AG04450 (cell line): ENCODE measurements around the gene BMPR1A. TPM values are rescaled to one million over a fixed set of nuclear protein-coding genes. Genes with fewer than 3 reads are reported as not detected.
"Not testable (repeated sequence)": the region's sequence is repeated elsewhere in the genome, so short reads cannot be mapped to it uniquely, and the experiment has no call there.

Source experiments
- CTCF ChIA-PET: fragments of 300-600, 350-600 bp; formaldehyde crosslinking; extraction: SDS; loops from one replicate; lab custom pipeline; 2022; ENCODE audit warnings: antibody characterized with exemption, inconsistent platforms; lab: Charles Lee
- POLR2A ChIA-PET: fragments of 350-600 bp; formaldehyde crosslinking; extraction: SDS; loops from one replicate; lab custom pipeline; 2021; ENCODE audit warnings: antibody characterized with exemption, inconsistent platforms; lab: Yijun Ruan, JAX
- DNase-seq: peaks from one replicate; pipeline ENCODE4 v3.0.0-alpha.2; 2011; ENCODE audit warnings: low read depth, low spot score
- H3K27ac ChIP-seq: one replicate; pipeline ENCODE4 v1.5.1; 2012; ENCODE audit warnings: low read depth, low read length, control low read depth
- H3K27me3 ChIP-seq: one replicate; pipeline ENCODE4 v1.6.0; 2012; ENCODE audit warnings: low read length; ENCODE audit not compliant: control insufficient read depth, insufficient read depth
- H3K4me3 ChIP-seq: 2 replicates; pipeline ENCODE4 v1.5.1; 2011; ENCODE audit warnings: mild to moderate bottlenecking, low read depth, low read length, control low read depth
- H3K9me3 ChIP-seq: 2 replicates; pipeline ENCODE4 v1.5.1; 2012; ENCODE audit warnings: low read length; ENCODE audit not compliant: control insufficient read depth, insufficient read depth
- CTCF ChIP-seq: IDR thresholded peaks from 2 replicates; pipeline ENCODE4 v1.5.1; 2011; ENCODE audit warnings: low read depth, low read length, control low read depth, inconsistent platforms
- polyA plus RNA-seq: library from polyadenylated mRNA; depleted of rRNA; stranded (reverse); fragments of >200 nt; gene quantifications from 2 replicates; pipeline ENCODE4 v1.2.3, GENCODE V29; 2011

BMPR1A gene
- polyA plus RNA-seq, 1 experiment, result 41.9 TPM

DNA sequence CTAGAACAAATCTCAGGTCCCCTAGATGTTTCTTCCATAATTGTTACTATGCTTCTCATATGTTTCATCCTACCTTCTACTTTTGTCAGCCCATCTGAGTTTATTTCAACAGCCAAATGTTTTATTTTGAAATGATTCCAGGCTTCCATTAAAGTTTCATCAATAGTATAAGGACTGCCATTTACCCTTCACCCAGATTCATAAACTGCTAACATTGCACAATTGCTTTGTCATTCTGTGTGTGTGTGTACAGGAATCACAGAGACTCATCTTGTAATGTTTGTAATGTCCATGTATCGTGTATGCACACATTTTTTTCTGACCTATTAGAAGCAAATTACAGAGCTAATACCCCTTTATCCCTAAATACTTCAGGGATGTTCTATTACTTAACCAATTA, 175.5 kb downstream of the BMPR1A start:
- TF ChIP-seq CTCF, result no peak
- POLR2A ChIA-PET, result no interaction called here
- Histone ChIP-seq H3K4me3 (no peak overlapping the region), H3K27ac (no peak overlapping the region), H3K27me3 (no peaks in the 10 kb centered on the region), H3K9me3 (no peaks in the 10 kb centered on the region)
- CTCF ChIA-PET, result interaction anchor here (1.3 kb wide), 1 partner anchor 238 kb away, joined by 6 read pairs; no protein-coding TSS in a partner anchor
- no peak for DNase-seq

DNA sequence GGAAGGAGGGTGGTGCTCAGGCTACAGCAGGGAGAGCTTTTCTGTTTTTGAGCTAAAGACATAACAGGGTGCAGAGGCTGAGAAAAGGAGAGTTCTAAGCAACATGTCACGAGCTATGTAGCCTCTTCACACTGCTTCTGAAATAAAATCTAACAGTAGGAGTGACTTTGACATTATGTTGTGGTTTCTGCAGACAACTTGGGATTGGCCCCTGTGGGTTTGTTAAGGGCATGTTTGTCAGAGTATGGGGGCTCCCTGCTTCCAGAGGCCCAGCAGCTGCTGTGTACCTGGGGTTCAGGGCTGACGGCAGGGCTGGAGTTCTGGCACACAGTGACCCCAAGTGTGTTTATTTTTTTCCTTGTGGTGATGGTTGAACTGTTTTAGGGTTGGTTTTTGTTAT, 176.3 kb downstream of the BMPR1A start:
- Histone ChIP-seq H3K9me3 (no peaks in the 10 kb centered on the region), H3K27me3 (no peaks in the 10 kb centered on the region), H3K4me3 (no peak overlapping the region), H3K27ac (no peak overlapping the region)
- no peak for DNase-seq
- ChIA-PET CTCF (interaction anchor here (0.6 to 1.3 kb wide), 2 partner anchors 201 to 239 kb away, joined by 3 to 6 read pairs; no protein-coding TSS in a partner anchor), POLR2A (no interaction called here)
- TF ChIP-seq CTCF, result no peak

GRCh38 chr10:86934162-86934711, 177.8 kb downstream of the BMPR1A start:
- H3K9me3 ChIP-seq, result not testable (repeated sequence)

DNA sequence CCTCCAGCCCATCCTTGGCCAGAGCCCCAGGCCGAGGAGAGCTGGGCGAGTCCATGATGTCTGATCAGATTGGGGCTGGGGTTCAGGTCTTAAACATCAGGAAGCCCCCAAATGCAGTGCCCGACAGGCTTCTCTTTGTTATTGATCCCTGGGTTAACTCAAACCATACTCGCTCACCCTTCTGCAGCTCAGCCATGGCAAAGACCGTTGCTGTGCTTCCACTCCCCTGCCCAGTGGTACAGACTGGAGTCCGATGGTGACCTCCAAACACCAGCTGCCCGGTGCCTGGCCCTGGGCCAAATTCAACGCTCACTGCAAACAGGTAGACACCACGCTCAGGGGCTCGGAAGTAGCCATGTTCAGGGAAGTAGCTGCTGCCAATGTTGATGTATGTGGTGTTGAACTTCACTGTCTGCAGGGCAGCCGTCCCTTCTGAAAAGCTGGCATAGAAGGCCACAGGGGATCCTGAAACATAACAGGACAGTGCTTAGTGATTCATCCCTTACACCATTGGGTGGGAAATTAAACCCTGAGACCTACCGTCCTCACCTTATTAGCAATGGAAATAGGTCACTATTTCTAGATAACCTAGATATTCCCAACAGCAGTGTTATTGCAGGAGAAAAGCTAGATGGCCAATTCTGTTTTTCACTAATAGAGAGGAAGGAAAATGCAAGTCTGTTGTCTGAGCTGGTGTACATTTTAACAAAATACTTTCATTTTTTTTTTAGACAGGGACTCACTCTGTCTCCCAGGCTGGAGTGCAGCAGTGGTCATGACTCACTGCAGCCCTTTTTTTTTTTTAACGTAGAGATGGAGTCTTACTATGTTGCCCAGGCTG, 180.5 kb downstream of the BMPR1A start:
- no peak for TF ChIP-seq CTCF
- Histone ChIP-seq H3K4me3 (no peak overlapping the region), H3K27ac (no peak overlapping the region), H3K9me3 (no peaks in the 10 kb centered on the region; the same call in 1 of the 2 replicates), H3K27me3 (no peaks in the 10 kb centered on the region)
- ChIA-PET CTCF (interaction anchor here (0.6 to 3.1 kb wide), 9 partner anchors 10 to 248 kb away, joined by 3 to 41 read pairs (median 3); partner anchors contain the start of gene ADIRF), POLR2A (no interaction called here)
- no peak for DNase-seq

More at GRCh38 chr10:86934162-86934711, 177.8 kb downstream of the BMPR1A start:
- DNase-seq, H3K27me3 ChIP-seq, POLR2A ChIA-PET, H3K27ac ChIP-seq, H3K4me3 ChIP-seq, CTCF ChIA-PET: not testable (repeated sequence)

DNA sequence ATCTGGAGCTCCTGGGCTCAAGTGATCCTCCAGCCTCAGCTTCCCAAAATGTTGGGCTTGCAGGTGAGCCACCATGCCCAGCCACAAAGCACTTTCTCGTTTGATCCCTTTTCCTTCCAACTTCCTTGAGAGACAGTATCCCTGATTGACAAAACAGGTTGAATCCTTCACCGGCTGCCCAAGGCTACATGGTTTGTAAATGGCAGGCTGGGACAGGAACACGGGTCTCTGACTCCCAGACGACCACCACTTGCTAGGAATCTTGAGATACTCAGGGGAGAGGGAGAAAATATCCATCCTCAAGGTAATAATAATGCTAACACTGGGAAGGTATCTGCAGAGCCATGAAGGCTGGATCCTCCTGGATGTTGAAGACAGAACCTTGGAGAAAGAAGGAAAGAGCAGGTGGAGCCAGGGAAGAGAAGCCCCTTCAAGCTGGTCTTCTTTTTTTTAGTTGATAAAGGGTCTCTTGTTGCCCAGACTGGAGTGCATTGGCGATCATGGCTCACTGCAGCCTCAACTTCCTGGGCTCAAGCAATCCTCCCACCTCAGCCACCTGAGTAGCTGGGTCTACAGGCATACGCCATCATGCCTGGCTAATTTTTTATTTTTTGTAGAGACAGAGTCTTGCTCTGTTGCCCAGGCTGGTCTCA, 181.2 kb downstream of the BMPR1A start:
- Histone ChIP-seq H3K27ac (no peak overlapping the region), H3K9me3 (no peaks in the 10 kb centered on the region; the same call in 1 of the 2 replicates), H3K4me3 (no peak overlapping the region), H3K27me3 (no peaks in the 10 kb centered on the region)
- no peak for DNase-seq
- no peak for TF ChIP-seq CTCF
- ChIA-PET POLR2A (no interaction called here), CTCF (interaction anchor here (0.6 to 3.1 kb wide), 8 partner anchors 11 to 245 kb away, joined by 3 to 41 read pairs (median 4); partner anchors contain the start of gene ADIRF)
